Stimulated activated CD8-positive, alpha-beta memory T cell treated with anti-CD3 and anti-CD28 coated beads, Interleukin-15, amount 100 ng/mL, for 4 hours (primary cell): ENCODE results near the gene CNBP.
A peak's percentile ranks its signal among the peaks of the same experiment; 100 is the strongest.
"Not testable (repeated sequence)": the region's sequence is repeated elsewhere in the genome, so short reads cannot be mapped to it uniquely, and the experiment has no call there.

Source experiments
- DNase-seq, 2 donors: peaks; one replicate each; pipeline ENCODE4 v3.0.0-alpha.2; 2020; ENCODE audit warnings: low read depth in 2 of 2

The CNBP gene

DNA sequence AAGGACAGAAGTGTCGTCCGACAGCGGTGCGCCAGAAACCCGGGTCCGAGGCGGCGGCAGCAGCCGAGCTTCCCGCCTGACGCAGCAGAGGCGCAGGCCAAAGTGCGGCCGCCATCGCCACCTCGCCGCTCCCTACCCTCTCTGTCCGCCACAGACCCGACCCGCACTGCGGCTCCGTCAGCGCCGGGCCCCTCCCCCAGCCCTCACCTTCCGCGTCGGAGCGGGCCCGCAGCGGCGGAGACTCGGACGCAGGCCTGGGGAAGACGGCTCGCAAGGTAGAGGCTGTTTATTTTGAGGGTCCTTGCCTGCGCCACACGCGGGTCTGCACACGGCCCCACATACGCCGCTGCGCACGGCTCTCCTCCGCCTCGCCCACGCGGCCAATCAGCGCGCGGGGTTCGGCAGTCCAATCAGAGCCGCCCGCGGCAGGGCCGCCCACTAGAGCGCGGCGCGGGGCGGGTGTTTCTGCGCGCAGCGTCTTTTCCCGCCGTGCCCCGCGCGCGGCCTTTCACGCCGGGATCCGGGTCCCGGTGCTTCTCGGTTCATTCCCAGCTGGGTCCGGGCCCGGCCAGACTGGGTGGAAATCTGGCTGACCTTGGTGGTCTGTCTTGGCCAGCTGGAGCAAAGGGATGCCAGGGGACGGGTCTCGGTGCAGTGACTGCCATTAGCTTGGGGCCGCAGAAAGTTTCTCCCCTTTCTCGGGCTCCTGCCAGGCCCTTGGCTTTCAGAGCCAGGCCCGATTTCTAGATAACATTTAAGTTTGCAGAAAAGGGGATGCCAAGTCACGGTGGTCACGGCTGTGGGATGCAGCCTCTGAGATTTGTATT, at the start of gene CNBP:
CNBP (minus strand) TSS at position 328 of the 827 bp plus-strand sequence. CDS start 12,139 bp downstream, outside the sequence.
- peak; percentile 84 to 86 for DNase-seq

DNA sequence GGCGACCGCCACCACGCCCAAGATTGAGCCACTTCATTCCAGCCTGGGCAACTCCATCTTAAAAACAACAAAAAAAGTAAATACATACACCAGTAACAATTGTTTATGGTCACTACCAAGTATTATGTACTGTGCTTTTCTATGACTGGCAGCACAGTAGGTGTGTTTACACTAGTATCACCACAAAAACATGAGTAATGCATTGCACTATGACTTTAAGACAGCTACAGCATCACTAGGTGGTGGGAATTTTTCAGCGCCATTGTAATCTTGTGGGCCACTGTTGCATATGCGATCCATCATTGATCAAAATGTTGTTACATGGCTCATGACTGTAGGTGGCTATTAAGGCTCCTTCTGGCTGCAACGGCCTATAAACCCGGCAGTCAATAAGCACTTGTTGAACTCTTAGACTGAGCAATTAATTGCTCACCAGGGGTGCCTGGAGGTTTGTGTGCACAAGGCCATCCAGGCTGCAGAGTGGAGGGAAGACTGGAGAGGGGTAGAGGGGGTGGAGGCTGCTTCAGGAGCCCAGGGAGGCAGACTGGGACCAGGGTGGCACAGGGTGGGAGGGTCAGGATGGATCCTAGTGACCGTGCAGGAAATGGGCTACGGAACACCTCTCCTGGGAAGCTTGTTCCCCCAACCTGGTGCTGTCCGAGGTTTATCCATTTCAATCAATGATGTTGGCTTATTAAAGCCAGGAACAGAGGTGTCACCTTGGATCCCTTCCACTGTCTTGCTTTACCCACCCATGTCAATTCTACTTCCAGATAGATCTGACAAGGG, 47.8 kb upstream of the CNBP start:
- DNase-seq, result no peak

DNA sequence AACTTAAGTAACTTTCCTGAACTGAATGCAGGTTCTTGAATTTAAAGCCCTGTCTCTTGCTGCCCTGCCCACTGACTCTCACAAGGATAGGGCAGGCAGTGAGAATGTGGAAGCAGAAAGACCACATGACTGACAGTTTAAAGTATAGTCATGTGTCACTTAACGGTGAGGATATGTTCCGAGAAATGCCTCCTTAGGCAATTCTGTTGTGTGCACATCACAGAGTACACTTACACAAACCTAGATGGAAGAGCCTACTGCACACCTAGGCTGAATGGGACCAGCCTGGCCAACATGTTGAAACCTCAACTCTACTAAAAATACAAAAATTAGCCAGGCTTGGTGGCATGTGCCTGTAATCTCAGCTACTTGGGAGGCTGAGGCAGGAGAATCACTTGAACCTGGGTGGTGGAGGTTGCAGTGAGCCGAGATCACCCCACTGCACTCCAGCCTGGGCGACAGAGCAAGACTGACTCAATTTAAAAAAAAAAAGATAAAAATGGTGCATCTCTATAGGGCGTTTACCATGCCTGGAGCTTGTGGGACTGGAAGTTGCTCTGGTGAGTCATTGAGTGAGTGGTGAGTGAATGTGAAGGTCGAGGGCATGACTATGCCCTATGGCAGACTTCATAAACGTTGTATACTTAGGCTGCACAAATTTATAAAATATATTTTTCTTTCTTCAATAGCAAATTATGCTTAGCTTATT, 46.8 kb upstream of the CNBP start:
- no peak for DNase-seq

DNA sequence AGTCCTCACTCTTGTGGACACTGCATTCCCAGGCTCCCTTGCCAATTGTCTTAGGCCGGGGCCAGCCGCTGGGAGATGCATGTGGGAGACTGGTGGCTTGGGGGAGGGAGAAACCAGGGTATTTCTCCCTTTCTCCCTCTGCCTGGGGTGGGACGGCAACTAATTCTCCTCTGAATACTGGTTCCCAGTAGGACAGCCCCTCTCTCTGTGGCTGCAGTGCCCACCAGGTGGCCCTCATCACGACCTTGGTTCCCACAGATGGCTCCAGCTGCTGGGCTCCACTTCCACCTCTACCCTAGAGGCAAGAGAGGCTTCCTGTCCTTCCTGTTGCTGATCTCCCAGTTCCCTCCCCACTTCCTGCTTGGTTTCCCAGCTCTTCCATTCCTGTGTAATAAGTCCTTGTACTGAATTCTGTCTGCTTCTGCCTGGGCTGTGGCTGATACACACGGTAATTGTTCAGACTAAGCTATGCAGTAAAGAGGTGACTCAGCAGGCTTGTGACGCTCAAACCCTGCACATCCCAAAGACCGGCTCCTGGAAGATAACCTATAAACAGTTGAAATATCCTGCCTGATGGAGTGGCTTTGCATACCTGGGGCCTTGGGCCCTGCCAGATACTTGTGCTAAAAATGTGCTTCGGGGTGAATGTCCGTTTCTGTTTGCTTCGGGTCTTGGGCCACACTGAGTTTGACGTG, 45.3 kb upstream of the CNBP start:
- no peak for DNase-seq

DNA sequence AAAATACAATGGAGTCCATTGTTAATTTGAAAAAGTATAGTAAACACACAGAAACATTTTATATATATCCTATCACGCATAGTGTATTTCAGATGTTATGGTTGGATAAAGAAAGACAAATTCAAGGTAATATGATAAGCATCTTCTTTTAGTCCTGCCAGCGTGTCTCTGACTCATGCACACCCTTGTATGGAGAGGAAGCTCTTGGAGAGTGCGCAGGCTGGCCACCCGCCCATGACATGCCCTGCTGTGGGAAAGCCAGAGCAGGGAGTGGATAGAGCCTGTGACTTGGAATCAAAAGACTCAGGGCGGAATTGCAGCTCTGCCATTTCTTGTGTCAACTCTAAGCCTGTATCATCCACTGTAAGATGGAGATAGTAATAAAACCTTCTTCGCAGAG, 42.7 kb upstream of the CNBP start:
- no peak for DNase-seq

DNA sequence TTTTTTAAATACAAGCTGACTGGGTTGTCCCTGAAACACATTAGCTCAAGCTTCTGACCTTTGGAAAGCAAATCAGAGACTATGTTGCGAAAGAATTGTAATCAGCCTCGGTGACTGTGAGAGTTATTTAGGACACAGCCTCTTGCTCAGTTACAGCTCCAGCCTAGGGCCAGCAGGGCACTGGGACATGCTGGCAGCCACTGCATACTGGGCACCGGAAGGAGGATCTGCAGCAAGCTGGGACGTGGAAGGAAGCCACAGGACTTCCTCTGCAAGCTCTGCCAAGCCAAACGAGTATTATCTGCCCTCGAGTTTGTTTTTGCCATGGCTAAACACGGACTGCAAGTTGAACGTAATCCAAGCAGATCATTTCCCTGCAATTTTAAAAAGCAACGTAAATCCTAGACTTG, 41.3 kb upstream of the CNBP start:
- DNase-seq, result no peak

DNA sequence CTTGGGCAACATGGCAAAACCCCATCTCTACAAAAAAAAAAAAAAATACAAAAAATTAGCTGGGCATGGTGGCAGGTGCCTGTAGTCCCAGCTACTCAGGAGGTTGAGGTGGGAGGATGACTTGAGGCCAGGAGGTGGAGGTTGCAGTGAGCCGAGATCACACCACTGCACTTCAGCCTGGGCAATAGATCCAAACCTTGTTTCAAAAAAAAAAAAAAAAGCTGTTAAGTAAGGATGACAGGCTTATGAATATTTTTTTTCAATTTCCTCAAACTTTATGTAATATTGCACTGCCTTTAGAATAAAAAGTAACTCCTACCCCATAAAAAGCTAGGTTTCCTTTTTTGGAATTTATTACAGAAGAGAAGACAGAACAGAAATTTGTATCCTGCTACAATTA, 40.7 kb upstream of the CNBP start:
- not testable (repeated sequence) for DNase-seq

DNA sequence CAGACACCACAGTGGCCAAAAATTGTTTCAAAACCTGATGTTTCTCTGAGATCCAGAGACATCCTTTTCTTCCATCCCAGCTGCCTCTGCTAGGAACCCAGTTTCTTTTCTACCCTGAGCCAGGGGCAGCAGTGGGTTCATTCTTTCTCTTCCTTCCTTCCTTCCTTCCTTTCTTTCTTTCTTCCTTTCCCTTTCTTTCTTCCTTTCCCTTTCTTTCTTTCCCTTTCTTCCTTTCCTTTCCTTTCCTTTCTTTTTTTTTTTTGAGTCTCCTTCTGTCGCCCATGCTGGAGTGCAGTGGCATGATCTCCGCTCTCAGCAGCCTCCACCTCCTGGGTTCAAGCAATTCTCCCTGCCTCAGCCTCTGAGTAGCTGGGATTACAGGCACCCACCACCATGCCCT, 35.0 kb upstream of the CNBP start:
- no peak for DNase-seq

DNA sequence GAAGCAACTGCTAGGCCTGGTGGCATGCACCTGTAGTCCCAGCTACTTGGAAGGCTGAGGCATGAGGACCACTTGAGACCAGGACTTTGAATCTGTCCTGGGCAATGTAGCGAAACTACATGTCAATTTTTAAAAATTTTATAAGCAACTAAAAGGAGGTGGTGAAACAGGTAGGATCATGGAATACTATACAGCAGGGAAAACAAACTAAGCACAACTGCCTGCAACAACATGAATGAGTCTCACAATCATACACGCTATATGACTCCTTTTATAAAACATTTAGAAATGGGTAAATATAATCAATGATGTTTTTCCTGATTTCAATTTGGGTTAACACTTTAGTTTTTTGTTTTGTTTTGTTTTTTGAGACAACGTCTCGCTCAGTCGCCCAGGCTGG, 29.5 kb upstream of the CNBP start:
- DNase-seq, result no peak

DNA sequence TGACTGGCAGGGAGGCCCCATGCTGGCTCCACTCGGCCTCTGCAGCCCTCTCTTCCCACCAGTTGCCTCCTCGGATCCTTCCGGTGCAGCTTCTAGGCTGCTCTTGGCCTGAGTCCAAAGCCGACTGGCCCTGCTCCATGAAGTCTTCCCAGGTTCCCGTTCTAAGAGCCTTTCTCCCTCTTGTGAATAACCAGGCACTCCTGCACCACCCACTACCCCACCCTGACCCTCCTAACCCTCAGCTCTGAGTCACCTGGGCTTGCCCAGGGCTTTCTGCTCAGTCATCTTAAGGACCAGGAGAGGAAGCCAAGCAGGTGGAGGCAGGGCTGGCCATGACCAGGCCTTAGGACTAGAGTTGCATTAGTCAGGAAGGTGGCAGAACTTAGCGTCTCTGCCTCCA, 28.1 kb upstream of the CNBP start:
- no peak for DNase-seq

DNA sequence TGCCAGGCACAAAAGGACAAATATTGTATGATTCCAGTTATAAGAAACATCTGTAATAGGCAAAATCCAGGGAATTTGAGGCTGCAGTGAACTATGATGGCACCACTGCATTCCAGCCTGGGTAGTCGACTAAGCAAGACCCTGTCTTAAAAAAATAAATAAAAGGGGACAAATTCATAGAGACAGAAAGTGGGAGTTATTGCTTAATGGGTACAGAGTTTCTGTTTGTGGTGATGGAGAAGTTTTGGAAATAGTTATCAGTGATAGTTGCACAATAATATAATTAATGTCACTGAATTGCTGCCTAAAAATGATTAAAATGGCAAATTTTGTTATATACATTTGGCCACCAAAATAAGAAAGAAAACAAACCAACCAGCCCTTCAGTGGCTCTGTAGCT, 27.6 kb upstream of the CNBP start:
- no peak for DNase-seq

DNA sequence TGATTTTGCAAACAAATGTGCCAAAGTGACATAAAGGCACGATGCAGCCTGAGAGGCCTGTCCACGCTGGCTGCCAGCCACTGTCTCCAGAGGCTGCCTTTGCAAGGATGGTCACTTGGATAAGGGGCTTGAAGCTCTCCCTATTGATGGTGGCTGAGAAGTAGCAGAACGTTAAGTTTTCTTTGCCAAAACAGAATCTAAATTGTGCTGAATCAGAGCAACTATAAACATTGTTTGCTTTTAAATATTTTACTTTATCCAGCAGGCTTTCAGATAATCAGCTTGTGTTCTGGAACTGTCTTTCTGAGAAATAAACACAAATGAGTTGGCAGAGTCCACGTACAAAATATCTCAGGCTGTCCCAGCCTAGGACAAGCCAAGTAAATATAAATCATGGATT, 23.8 kb upstream of the CNBP start:
- DNase-seq, result no peak

DNA sequence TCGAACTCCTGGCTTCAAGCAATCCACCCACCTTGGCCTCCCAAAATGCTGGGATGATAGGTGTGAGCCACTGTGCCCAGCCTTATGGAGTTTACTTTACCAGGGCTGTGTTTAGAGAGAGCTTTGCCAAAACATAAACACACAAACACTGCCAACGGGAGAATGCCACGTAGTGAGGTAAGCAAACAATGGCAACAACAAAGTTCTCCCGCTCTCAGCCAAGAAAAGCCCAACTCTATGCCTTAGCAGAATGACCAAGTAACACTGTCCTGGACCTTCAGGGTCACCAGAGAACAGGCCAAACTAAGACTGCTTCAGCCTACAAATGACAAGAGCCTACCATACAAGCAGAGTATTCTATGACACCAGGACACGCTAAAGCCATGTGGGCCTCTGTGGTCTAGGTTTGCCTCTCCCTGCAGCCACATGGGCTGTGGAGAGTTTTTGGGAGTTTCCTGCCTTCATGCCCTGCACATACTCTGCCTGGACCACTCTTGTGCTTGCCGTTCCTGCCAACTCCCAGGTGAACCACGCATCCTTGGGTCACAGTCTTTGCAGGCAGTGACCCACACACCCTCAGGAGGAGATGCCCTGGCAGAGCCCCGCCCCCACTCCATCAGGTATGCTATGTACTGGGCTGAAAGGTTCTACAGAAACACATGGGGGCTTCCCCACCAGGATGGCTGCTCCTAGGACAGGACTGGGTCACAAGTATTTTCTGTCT, 21.6 kb upstream of the CNBP start:
- no peak for DNase-seq

DNA sequence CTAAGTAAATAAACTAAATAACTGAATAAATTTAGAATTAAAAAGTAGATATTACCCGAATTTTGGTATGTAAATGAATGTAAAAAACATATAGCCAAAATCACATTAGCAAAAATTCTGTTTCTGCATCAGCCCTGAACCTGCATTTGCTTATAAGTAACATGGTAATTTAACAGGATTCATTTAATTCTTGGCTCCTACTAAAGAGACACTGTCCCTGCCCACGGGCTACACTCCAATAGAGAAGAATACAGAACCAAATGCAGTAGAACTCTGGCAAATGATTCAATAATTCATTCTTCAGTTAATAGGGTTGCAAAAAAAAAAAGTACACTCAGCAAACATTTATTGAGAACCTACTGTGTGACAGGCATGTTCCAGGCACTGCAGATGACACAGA, 20.8 kb upstream of the CNBP start:
- DNase-seq, result no peak

DNA sequence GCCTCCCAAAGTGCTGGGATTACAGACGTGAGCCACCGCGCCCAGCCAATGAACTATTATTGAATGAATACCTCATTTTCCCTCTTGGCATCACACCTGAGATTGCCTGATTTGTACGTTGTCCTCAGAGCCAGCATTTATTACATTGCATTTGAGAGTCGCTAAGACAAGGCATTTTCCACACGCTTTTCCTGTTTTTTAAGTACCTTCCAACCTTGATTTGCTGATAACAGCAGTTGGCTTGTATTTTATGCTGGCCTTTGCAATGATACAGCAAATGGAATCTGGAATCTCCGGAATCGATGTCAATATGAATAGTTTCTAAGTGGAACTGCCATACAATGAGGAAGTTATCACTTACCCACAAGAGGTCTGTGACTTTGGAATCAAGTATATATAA, 15.7 kb upstream of the CNBP start:
- DNase-seq, result no peak

DNA sequence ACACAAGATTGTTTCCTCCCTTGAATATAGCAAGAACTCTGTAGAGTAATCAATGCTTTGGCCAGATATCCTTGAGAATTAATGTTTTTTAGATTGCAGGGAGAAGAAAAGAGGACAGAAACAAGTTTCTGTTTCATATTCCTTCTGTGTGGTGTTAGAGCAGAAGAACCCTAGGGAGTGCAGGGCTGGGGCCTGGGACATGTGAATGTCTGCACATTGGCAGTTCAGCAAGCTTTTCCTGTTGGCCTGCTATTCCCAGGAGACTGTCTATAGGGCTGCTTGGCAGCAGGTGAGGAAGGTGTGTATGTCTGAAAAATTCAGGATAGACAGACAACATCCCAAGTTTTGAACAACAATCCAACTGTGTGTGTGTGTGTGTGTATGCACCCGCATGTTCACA, 13.6 kb upstream of the CNBP start:
- no peak for DNase-seq

DNA sequence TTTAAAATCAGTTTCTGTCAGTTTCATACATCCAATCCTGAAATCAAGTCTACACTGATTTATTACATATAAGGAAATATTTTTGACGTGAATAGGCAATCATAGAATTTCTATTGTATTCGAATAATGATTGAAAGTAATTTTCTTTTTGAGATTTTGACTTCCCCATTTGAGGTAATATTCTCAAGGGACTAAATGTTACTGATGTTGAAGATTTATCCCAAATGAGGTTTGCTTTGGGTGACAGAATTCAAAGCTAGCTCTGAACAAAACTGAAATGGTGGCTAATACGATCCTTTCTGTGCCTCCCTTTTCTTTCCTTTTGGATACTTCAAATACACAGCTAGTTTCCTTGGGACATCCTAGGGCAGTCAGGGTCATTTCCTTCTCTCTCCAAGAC, 12.9 kb upstream of the CNBP start:
- DNase-seq, result no peak

DNA sequence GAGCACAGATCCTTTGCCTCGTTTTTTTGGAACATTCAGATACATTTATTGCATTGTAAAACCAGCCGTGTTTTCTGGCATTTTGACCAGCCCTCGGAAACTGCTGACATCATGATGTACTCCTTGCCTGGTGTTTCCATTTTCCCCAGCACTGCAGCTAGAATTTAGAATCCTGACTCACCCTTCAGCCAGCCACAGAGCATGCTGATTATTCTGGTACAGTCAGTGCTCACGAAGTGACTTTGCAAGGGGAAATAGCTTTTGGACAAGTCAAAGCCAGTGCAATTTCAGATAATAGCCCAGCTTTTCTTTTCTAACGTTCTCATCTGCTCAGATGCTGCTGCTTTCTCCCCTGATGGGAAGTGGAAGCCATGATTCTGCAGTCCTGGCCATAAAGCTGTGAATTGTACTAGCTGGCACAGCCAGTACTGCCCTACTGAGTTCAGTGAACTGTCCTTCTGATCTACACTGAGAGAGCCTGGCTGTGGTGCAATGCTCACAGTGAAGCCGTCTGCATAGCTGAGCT, 12.1 kb upstream of the CNBP start:
- no peak for DNase-seq

DNA sequence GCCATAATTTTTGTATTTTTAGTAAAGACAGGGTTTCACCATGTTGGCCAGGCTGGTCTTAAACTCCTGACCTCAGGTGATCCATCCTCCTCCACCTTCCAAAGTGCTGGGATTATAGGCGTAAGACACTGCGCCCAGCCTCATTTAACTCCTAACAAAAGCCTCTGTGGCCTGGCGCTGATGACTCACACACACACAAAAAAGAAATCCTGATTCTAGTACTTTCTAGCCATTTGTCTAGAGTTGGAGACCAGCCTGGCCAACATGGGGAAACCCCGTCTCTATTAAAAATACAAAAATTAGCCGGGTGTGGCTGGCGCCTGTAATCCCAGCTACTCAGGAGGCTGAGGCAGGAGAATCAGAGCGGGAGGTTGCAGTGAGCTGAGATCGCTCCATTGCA, 6.1 kb upstream of the CNBP start:
- DNase-seq, result not testable (repeated sequence)

DNA sequence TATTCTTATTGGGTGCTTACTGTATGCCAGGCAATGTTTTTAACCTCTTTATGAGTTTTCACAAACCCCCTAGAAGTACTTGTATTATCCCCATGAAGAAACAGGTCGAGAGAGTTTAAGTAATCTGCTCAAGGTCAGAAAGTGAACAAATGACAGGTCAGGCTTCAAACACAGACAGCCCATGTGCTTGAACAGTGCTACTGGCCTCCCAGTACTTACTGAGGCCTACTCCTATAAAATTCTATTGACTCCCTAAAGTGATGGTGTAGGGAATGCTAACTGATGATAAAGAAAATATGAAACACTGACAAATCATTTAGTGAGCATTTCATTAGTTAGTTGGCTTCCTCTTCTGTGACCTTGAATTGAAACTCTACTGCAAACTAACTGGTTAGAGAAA, 4.2 kb upstream of the CNBP start:
- DNase-seq, result no peak

DNA sequence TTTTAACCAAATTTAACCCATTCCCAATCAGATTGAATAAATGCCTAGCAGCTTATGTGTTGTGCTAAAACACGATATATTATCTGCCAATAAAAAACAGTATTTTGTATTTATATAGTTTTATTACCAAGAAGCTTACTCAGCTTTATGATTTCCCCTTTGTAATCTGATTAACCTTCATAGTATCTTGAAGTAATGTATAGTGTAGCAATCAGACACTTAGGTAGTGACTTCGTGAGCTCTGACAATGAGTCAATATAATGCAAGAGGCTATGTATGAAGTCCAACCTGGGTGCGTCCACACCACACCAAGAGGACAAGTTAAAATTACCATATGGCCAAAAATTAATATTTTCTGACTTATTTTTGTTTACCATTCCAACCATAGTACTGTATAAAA, 2.1 kb upstream of the CNBP start:
- no peak for DNase-seq
